K562 (cell line): Measurements from ENCODE around the gene USP2. TPM values are rescaled to one million over a fixed set of nuclear protein-coding genes. Genes with fewer than 3 reads are reported as not detected.
A peak's percentile ranks its signal among the peaks of the same experiment; 100 is the strongest.

ENCODE experiments used
- ATAC-seq: fragments of 200-7000 bp; cut with Tn5 transposase; 3 replicates; pipeline ENCODE4 v1.9.1; 2020; ENCODE audit warnings: moderate library complexity
- BruUV-seq: library from RNA; stranded (reverse); fragments of 400-500 nt; replicated peaks from 2 replicates; lab custom pipeline; 2021; lab: Mats Ljungman, UMichigan
- CTCF ChIA-PET: fragments of 300-600 bp; formaldehyde crosslinking; extraction: SDS; loops from one replicate; lab custom pipeline; 2021; ENCODE audit warnings: low intra/inter-chr PET ratio; lab: Yijun Ruan, JAX
- POLR2A ChIA-PET: fragments of 300-600, 350-650 bp; sonication (Branson Sonifier 250); formaldehyde crosslinking; extraction: SDS; loops from one replicate; lab custom pipeline; 2021; ENCODE audit warnings: antibody characterized with exemption, inconsistent platforms; lab: Yijun Ruan, JAX
- DNase-seq, 4 experiments: peaks; one replicate each; pipeline versions ENCODE4 v3.0.0 to v3.0.0-alpha.2; 2011 to 2018; ENCODE audit warnings: low spot score in 3 of 4, mixed read lengths in 3 of 4; ENCODE audit errors: extremely low read depth in 1 of 4
- FAIRE-seq: peaks from 2 replicates; lab custom pipeline; 2011; peaks lifted over from hg19 to GRCh38; lab: Jason Lieb, UNC
- H2AFZ ChIP-seq: 2 replicates; pipeline ENCODE4 v1.6.0; 2011; ENCODE audit warnings: low read depth, low read length, control low read depth, inconsistent platforms
- H3K27ac ChIP-seq: fragments of 200-600 bp; 3 replicates; pipeline ENCODE4 v1.8.0; 2011; ENCODE audit warnings: low read depth, mild to moderate bottlenecking, control low read depth, inconsistent platforms, low read length, moderate library complexity, mixed read lengths; ENCODE audit errors: extremely low read depth
- H3K27me3 ChIP-seq, 2 experiments: fragments of 300-600 bp in 1 of 2; 2 replicates in 1 of 2; 3 replicates in 1 of 2; pipeline versions ENCODE4 v1.6.0 to v1.8.0; 2011; ENCODE audit warnings: inconsistent platforms in 2 of 2, low read length in 2 of 2, mild to moderate bottlenecking in 1 of 2, mixed read lengths in 1 of 2, moderate library complexity in 1 of 2; ENCODE audit not compliant: control insufficient read depth in 2 of 2, insufficient read depth in 2 of 2
- H3K36me3 ChIP-seq: fragments of 300-600 bp; 3 replicates; pipeline ENCODE4 v1.8.0; 2011; ENCODE audit warnings: mild to moderate bottlenecking, low read length, inconsistent platforms; ENCODE audit not compliant: control insufficient read depth, insufficient read depth
- H3K4me1 ChIP-seq, 2 experiments: fragments of 200-600 bp in 1 of 2; replicated peaks in 1 of 2; 2 replicates in 1 of 2; 3 replicates in 1 of 2; pipeline versions ENCODE4 v1.5.1 to v1.8.0; 2011; ENCODE audit warnings: inconsistent platforms in 2 of 2, low read length in 2 of 2, mild to moderate bottlenecking in 1 of 2, mixed read lengths in 1 of 2, moderate library complexity in 1 of 2; ENCODE audit not compliant: control insufficient read depth in 2 of 2, insufficient read depth in 2 of 2
- H3K4me2 ChIP-seq: 2 replicates; pipeline ENCODE4 v1.6.1; 2011; ENCODE audit warnings: low read length, control low read depth, inconsistent platforms, mixed read lengths; ENCODE audit not compliant: insufficient read depth
- H3K4me3 ChIP-seq: fragments of 200-600 bp; sonication (generic), shearing (Covaris generic); 2 replicates; pipeline ENCODE4 v1.5.1; 2016; ENCODE audit warnings: control low read depth, inconsistent platforms
- H3K79me2 ChIP-seq: fragments of 200-600 bp; 3 replicates; pipeline ENCODE4 v1.8.0; 2011; ENCODE audit warnings: low read length, inconsistent platforms; ENCODE audit not compliant: control insufficient read depth, insufficient read depth
- H3K9ac ChIP-seq, 2 experiments: 2 replicates each; pipeline versions ENCODE4 v1.6.0 to v1.6.1; 2011; ENCODE audit warnings: low read depth in 2 of 2, low read length in 2 of 2, control low read depth in 1 of 2, inconsistent platforms in 1 of 2, mild to moderate bottlenecking in 1 of 2, mixed read lengths in 1 of 2; ENCODE audit not compliant: insufficient read depth in 1 of 2
- H3K9me1 ChIP-seq: one replicate; pipeline ENCODE4 v1.6.0; 2011; ENCODE audit warnings: inconsistent platforms, mild to moderate bottlenecking, low read length, moderate library complexity; ENCODE audit not compliant: control insufficient read depth, insufficient read depth
- H3K9me3 ChIP-seq: replicated peaks from 2 replicates; pipeline ENCODE4 v1.5.1; 2011; ENCODE audit warnings: low read depth, low read length, inconsistent platforms; ENCODE audit not compliant: control insufficient read depth, insufficient read depth
- H4K20me1 ChIP-seq: replicated peaks from 2 replicates; pipeline ENCODE4 v1.6.1; 2011; ENCODE audit warnings: low read length, inconsistent platforms, mixed read lengths; ENCODE audit not compliant: control insufficient read depth, insufficient read depth
- ARID3B ChIP-seq: fragments of 250-450 bp; sonication (Bioruptor Pico); IDR thresholded peaks from 2 replicates; pipeline ENCODE4 v1.4.0; 2020; ENCODE audit warnings: borderline replicate concordance
- CREM ChIP-seq: IDR thresholded peaks from 2 replicates; pipeline ENCODE4 v1.6.1; 2014; ENCODE audit warnings: antibody characterized with exemption, low read depth
- E2F5 ChIP-seq: sonication (generic); formaldehyde crosslinking; IDR thresholded peaks from 2 replicates; pipeline ENCODE4 v1.8.0; 2022; ENCODE audit warnings: mild to moderate bottlenecking, missing genetic modification reagents
- GABPB1 ChIP-seq: sonication (generic); formaldehyde crosslinking; IDR thresholded peaks from 2 replicates; pipeline ENCODE4 v1.8.0; 2022; ENCODE audit warnings: mild to moderate bottlenecking, missing genetic modification reagents
- GTF2E2 ChIP-seq: fragments of 200-800 bp; sonication (Bioruptor generic); IDR thresholded peaks from 2 replicates; pipeline ENCODE4 v1.6.1; 2016; ENCODE audit warnings: missing genetic modification characterization, missing compliant biosample characterization
- HDAC3 ChIP-seq: fragments of 450-650 bp; IDR thresholded peaks from 2 replicates; pipeline ENCODE4 v1.6.1; 2018; ENCODE audit warnings: borderline replicate concordance, mild to moderate bottlenecking, moderate library complexity; ENCODE audit not compliant: partially characterized antibody
- KLF16 ChIP-seq: IDR thresholded peaks from 2 replicates; pipeline ENCODE4 v1.6.1; 2016; ENCODE audit warnings: antibody characterized with exemption
- PYGO2 ChIP-seq: fragments of 450-650 bp; IDR thresholded peaks from 2 replicates; pipeline ENCODE4 v1.6.1; 2016; ENCODE audit warnings: mild to moderate bottlenecking, missing genetic modification characterization, moderate library complexity, missing compliant biosample characterization
- SETDB1 ChIP-seq: IDR thresholded peaks from one replicate; pipeline ENCODE4 v1.6.1; 2012; ENCODE audit warnings: low read length, control low read depth, inconsistent platforms
- TAF9B ChIP-seq: fragments of 450-650 bp; IDR thresholded peaks from 2 replicates; pipeline ENCODE4 v1.6.1; 2018; ENCODE audit warnings: mild to moderate bottlenecking; ENCODE audit not compliant: partially characterized antibody
- ZNF165 ChIP-seq: fragments of 250-450 bp; sonication (Bioruptor Pico); IDR thresholded peaks from 2 replicates; pipeline ENCODE4 v1.4.0; 2020; ENCODE audit warnings: borderline replicate concordance
- ZNF232 ChIP-seq: sonication (generic); formaldehyde crosslinking; IDR thresholded peaks from 2 replicates; pipeline ENCODE4 v1.8.0; 2022; ENCODE audit warnings: mild to moderate bottlenecking, missing genetic modification reagents
- ZNF239 ChIP-seq: fragments of 250-450 bp; sonication (Bioruptor Pico); IDR thresholded peaks from 2 replicates; pipeline ENCODE4 v1.4.0; 2020; ENCODE audit warnings: mild to moderate bottlenecking
- ZNF76 ChIP-seq: fragments of 250-450 bp; sonication (Bioruptor Pico); IDR thresholded peaks from 2 replicates; pipeline ENCODE4 v1.4.0; 2020; ENCODE audit warnings: mild to moderate bottlenecking, moderate library complexity, borderline replicate concordance
- ZNF764 ChIP-seq: fragments of 250-450 bp; sonication (Bioruptor Pico); IDR thresholded peaks from 2 replicates; pipeline ENCODE4 v1.4.0; 2020; ENCODE audit warnings: low read depth, mild to moderate bottlenecking, moderate library complexity
- WGBS: fragments of 100-300 bp; shearing (Covaris generic); methylation state at CpG from one replicate; pipeline ENCODE4 v1.1.6; 2016; ENCODE audit warnings: low coverage, mixed read lengths; ENCODE audit not compliant: insufficient coverage; ENCODE audit errors: missing lambda C conversion rate; 5-methylcytosine and 5-hydroxymethylcytosine counted together
- in situ Hi-C: fragments of 300-500 bp; cut with MboI; formaldehyde crosslinking; loops from 4 replicates; pipeline ENCODE4 v1.15.0; 2018; ENCODE audit warnings: inconsistent platforms, mixed read lengths
- intact Hi-C: fragments of 100-400 bp; cut with micrococcal nuclease; formaldehyde crosslinking; loops from 2 replicates; pipeline ENCODE4 v1.14.2; 2022
- polyA plus RNA-seq, 8 experiments: library from polyadenylated mRNA; depleted of rRNA in 4 of 8; stranded (reverse) in 5 of 8; unstranded in 3 of 8; fragments of >200 nt; fragmentation: Nextera tagmentation in 2 of 8; fragmentation: Illumina TruSeq in 1 of 8; extraction: Ambion mirVana in 2 of 8; extraction: Trizol in 1 of 8; gene quantifications; 2 replicates each; pipeline versions ENCODE4 v1.2.1 to v1.2.3, GENCODE V29; 2011 to 2014; ENCODE audit warnings: inconsistent platforms in 1 of 8, missing spikeins in 1 of 8
- total RNA-seq, 7 experiments: library from RNA; depleted of rRNA in 6 of 7; stranded (reverse); fragments of >200 nt in 6 of 7; fragmentation: Illumina TruSeq in 2 of 7; extraction: Trizol in 2 of 7; gene quantifications; 2 replicates each; pipeline versions ENCODE4 v1.2.1 to v1.2.3, GENCODE V29; 2011 to 2021; ENCODE audit warnings: low replicate concordance in 1 of 7

The USP2 gene
- total and polyA plus RNA-seq, 9 of the 15 experiments (the other 6 are each of a cell fraction or from before 2014, with no cell fraction given) = 2.8 to 16.9 (median 3.9) TPM

- ChIA-PET CTCF (interaction anchor here (0.9 kb wide), 1 partner anchor 14 kb away, joined by 3 read pairs; no protein-coding TSS in a partner anchor), POLR2A (interaction anchor here (1.0 to 2.8 kb wide), 2 partner anchors 12 to 194 kb away, joined by 3 to 34 read pairs; partner anchors contain the start of gene USP2)
- Histone ChIP-seq H3K79me2 (peaks cover 18% of the 10 kb centered on the region; the same call in 2 of the 3 replicates), H3K9ac (peak overlapping the region in 1 of 2 experiments; percentile 70; a peak in 2 of 4 replicates), H3K36me3 (peaks cover 7% of the 10 kb centered on the region; the same call in 1 of the 3 replicates), H4K20me1 (no peaks in the 10 kb centered on the region), H3K4me3 (no peak overlapping the region), H3K9me1 (peaks cover 5% of the 10 kb centered on the region), H3K9me3 (no peaks in the 10 kb centered on the region), H3K27ac (no peak overlapping the region), H3K27me3 (no peaks in the 10 kb centered on the region), H3K4me1 (peaks cover 65 to 68% of the 10 kb centered on the region in 2 experiments), H2AFZ (no peak overlapping the region), H3K4me2 (no peak overlapping the region)
- intact Hi-C loops = no loop called here
- DNase-seq = no peak
- BruUV-seq = no TSS peak
- TF ChIP-seq ZNF232 (CRISPR knock-in tag) (no peak), CREM (no peak), HDAC3 (no peak), SETDB1 (no peak), ARID3B (CRISPR knock-in tag) (no peak), E2F5 (no peak), ZNF76 (CRISPR knock-in tag) (no peak), TAF9B (no peak), PYGO2 (no peak), GTF2E2 (tag) (no peak), ZNF239 (no peak), KLF16 (no peak), ZNF165 (no peak), GABPB1 (CRISPR knock-in tag) (no peak), ZNF764 (CRISPR knock-in tag) (no peak)
- in situ Hi-C loops = no loop called here
- 74% methylated on average over 11 of the region's 11 CpGs for WGBS
- ATAC-seq = no peak
- FAIRE-seq = no peak
Measured at GRCh38 chr11:119366690-119367620, 14.5 kb downstream of the USP2 start.
